Measurements from ENCODE around the gene SCO2.

Gene SCO2

GRCh38 chr22:50519151-50519550 is 6.2 kb downstream of the SCO2 start:
- Histone ChIP-seq H3K9ac (ENCODE audit: low read length) (no peak overlapping the region), H3K4me1 (ENCODE audit: insufficient read depth, low read length, severe bottlenecking) (peaks cover 9% of the 10 kb centered on the region), H3K79me2 (ENCODE audit: insufficient read depth, low read length) (peaks cover 10% of the 10 kb centered on the region), H3K9me2 (ENCODE audit: low read depth, low read length) (no peaks in the 10 kb centered on the region), H3K27ac (ENCODE audit: low read depth, low read length, poor library complexity, severe bottlenecking) (no peak overlapping the region), H3F3A (ENCODE audit: insufficient read depth, low read length) (no peaks in the 10 kb centered on the region), H3K36me3 (ENCODE audit: insufficient read depth, low read length) (peaks cover 87% of the 10 kb centered on the region), H4K20me1 (ENCODE audit: insufficient read depth, low read length) (no peaks in the 10 kb centered on the region), H3K4me3 (ENCODE audit: low read depth, low read length, poor library complexity, severe bottlenecking) (no peak overlapping the region), H2AFZ (ENCODE audit: low read length) (no peak overlapping the region), H3K27me3 (ENCODE audit: insufficient read depth, low read length) (no peaks in the 10 kb centered on the region), H3K4me2 (ENCODE audit: low read length) (no peak overlapping the region), H3K9me3 (ENCODE audit: low read length) (no peaks in the 10 kb centered on the region)
- TF ChIP-seq CTCF (IDR thresholded peaks at IDR 0.05; ENCODE audit: low read length) (no peak), EZH2 (IDR thresholded peaks at IDR 0.05; ENCODE audit: borderline replicate concordance, low read length) (no peak)

DNA sequence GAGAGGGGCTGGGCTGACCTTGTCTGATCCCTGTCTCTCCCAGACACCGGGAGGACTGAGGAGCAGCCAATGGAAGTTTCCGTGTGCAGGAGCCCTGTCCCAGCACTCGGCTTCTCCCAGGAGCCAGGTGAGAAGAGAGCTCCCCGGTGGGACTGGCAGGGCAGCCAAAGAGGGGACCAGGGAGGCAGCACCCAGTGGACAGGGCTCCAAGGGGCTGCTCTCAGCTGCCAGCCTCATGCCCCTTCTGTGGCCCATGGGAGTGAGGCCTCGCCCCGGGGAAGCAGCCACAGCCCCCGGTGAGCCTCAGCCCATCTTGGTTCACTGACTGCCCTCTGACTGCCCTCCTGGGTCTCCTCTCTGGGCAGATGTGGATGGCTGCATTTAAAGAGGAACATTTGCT is 6.8 kb downstream of the SCO2 start:
- Histone ChIP-seq H3K27ac (ENCODE audit: low read depth, low read length, poor library complexity, severe bottlenecking) (no peak overlapping the region), H3K79me2 (ENCODE audit: insufficient read depth, low read length) (peaks cover 15% of the 10 kb centered on the region)
- TF ChIP-seq CTCF (IDR thresholded peaks at IDR 0.05; ENCODE audit: low read length) (no peak), EZH2 (IDR thresholded peaks at IDR 0.05; ENCODE audit: borderline replicate concordance, low read length) (no peak)

GRCh38 chr22:50517495-50518260 is 7.7 kb downstream of the SCO2 start:
- Histone ChIP-seq H4K20me1 (ENCODE audit: insufficient read depth, low read length) (no peaks in the 10 kb centered on the region), H3K9me3 (ENCODE audit: low read length) (no peaks in the 10 kb centered on the region), H3K9ac (ENCODE audit: low read length) (no peak overlapping the region), H3K79me2 (ENCODE audit: insufficient read depth, low read length) (peaks cover 25% of the 10 kb centered on the region), H3K27ac (ENCODE audit: low read depth, low read length, poor library complexity, severe bottlenecking) (no peak overlapping the region), H3K27me3 (ENCODE audit: insufficient read depth, low read length) (no peaks in the 10 kb centered on the region), H3K36me3 (ENCODE audit: insufficient read depth, low read length) (peaks cover 81% of the 10 kb centered on the region), H3K9me2 (ENCODE audit: low read depth, low read length) (no peaks in the 10 kb centered on the region), H2AFZ (ENCODE audit: low read length) (no peak overlapping the region), H3K4me3 (ENCODE audit: low read depth, low read length, poor library complexity, severe bottlenecking) (no peak overlapping the region), H3K4me2 (ENCODE audit: low read length) (no peak overlapping the region), H3K4me1 (ENCODE audit: insufficient read depth, low read length, severe bottlenecking) (no peaks in the 10 kb centered on the region), H3F3A (ENCODE audit: insufficient read depth, low read length) (no peaks in the 10 kb centered on the region)
- no peak for TF ChIP-seq CTCF (IDR thresholded peaks at IDR 0.05; ENCODE audit: low read length)
- no peak for TF ChIP-seq EZH2 (IDR thresholded peaks at IDR 0.05; ENCODE audit: borderline replicate concordance, low read length)

More for the DNA sequence above, 6.8 kb downstream of the SCO2 start:
- H3K27me3 ChIP-seq (ENCODE audit: insufficient read depth, low read length) = no peaks in the 10 kb centered on the region
- no peaks in the 10 kb centered on the region for H3K9me3 ChIP-seq (ENCODE audit: low read length)
- no peak overlapping the region for H3K4me3 ChIP-seq (ENCODE audit: low read depth, low read length, poor library complexity, severe bottlenecking)
- peaks cover 4% of the 10 kb centered on the region for H3K4me1 ChIP-seq (ENCODE audit: insufficient read depth, low read length, severe bottlenecking)
- no peaks in the 10 kb centered on the region for H3F3A ChIP-seq (ENCODE audit: insufficient read depth, low read length)
- H4K20me1 ChIP-seq (ENCODE audit: insufficient read depth, low read length) = no peaks in the 10 kb centered on the region
- no peak overlapping the region for H3K4me2 ChIP-seq (ENCODE audit: low read length)
- no peak overlapping the region for H2AFZ ChIP-seq (ENCODE audit: low read length)
- H3K9me2 ChIP-seq (ENCODE audit: low read depth, low read length) = no peaks in the 10 kb centered on the region
- peaks cover 83% of the 10 kb centered on the region for H3K36me3 ChIP-seq (ENCODE audit: insufficient read depth, low read length)
- H3K9ac ChIP-seq (ENCODE audit: low read length) = no peak overlapping the region

All from OCI-LY1 (cell line).